Stimulated activated CD8-positive, alpha-beta memory T cell treated with anti-CD3 and anti-CD28 coated beads, Interleukin-4, amount 100 ng/mL, for 24 hours (primary cell): ENCODE measurements around the gene ZCCHC10.
"Not testable (repeated sequence)": the region's sequence is repeated elsewhere in the genome, so short reads cannot be mapped to it uniquely, and the experiment has no call there.

ENCODE experiments used
- DNase-seq: peaks from one replicate; pipeline ENCODE4 v3.0.0-alpha.2; 2020; ENCODE audit warnings: low read depth

ZCCHC10 gene

DNA sequence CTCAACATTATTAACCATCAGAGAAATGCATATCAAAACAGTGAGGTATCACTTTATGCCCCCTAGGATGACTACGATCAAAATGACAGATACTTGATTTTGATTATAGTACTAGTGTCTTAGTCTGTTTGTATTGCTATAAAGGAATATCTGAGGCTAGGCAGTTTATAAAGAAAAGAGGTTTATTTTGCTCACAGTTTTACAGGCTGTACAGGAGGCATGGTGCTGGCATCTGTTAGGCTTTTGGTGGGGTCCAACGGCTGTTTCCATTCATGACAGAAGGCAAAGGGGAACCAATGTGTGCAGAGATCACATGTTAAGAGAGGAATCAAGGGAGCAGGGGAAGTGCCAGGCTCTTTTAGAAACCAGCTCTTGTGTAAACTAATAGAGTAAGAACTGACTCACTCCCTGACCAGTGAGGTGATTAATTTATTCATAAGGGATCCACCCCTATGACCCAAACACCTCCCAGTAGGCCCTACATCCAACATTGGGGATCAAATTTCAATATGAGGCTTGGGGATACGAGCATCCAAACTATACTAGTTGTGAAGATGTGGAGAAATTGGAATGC is 46.9 kb downstream of the ZCCHC10 start:
- DNase-seq: no peak

DNA sequence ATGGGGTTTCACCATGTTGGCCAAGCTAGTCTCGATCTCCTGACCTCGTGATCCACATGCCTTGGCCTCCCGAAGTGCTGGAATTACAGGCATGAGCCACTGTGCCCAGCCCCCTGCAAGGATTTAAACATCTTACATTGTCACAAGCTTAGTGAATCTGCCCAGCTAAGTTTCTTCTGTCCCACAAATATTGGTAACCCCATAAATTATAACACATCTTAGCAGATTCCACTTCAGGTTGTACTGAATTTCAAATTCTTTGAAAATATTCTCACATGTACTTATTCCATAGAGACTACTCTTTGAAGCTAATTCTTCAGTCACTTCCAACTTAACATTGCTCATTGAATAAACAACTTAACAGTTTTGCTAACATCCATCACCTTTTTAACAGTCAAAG is 49.5 kb downstream of the ZCCHC10 start:
- DNase-seq: no peak

DNA sequence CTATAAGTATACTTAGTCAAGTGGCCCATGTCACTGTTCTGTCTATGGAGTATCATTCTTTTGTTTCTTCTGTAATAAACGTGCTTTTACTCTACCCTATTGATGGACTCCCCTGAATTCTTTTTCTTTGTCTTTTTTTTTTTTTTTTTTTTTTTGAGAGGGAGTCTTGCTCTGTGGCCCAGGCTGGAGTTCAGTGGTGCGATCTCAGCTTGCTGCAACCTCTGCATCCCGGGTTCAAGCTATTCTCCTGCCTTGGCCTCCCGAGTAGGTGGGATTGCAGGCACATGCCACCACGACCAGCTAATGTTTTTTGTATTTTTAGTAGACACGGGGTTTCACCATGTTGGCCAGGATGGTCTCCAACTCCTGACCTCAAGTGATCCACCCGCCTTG is 53.9 kb downstream of the ZCCHC10 start:
- DNase-seq: not testable (repeated sequence)

- DNase-seq: no peak
These were observed 54.6 kb downstream of the ZCCHC10 start for GRCh38 chr5:132971483-132972435.

DNA sequence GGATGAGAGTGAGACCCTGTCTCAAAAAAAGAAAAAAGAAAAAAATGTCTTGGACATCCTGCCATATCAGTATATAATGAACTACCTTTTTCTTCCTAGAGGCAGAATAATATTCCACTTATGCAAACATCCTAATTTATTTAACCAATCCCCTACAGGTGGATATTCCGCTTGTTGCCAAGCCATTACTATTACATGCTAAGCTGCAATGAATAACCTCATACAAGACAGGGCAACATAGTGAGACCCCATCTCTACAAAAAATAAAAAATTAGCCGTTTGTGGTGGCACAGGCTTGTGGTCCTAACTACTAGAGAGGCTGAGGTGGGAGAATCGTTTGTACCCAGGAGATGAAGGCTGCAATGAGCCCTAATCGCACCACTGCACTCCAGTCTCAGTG is 61.2 kb downstream of the ZCCHC10 start:
- no peak for DNase-seq

GRCh38 chr5:132963171-132964104 is 62.9 kb downstream of the ZCCHC10 start, which contains the start of gene AFF4:
TSS of gene AFF4 (minus strand) at chr5:132963634. CDS start at chr5:132937189, 26,445 bp downstream.
- peak; percentile 81 for DNase-seq

DNA sequence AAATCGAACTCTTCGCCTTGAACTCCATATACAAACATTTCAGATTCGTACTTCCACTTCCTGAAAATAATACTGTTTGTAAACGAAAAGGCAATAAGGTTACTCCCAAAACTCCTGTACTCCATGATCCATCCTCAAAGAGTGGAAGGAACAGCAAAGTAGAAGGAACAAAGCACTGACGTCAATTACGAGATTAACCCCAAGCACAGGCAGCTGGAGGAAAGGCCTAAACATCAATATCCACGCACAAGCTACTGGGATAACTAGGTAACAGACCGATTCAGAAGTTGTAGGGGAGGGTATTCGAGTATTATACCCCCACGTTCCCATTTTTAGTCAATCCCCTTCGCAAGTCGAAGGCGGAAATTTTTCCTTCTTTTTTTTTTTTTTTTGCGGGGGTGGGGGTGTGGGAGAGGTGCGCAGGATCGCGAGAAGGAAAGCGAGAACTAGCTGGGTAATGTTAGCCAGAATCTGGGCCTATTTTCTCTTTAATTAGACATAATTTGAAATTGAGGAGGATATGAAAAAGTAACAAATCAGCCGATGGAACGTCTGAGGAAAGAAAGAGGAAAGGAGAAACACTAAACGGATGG is 63.8 kb downstream of the ZCCHC10 start:
- DNase-seq: no peak

DNA sequence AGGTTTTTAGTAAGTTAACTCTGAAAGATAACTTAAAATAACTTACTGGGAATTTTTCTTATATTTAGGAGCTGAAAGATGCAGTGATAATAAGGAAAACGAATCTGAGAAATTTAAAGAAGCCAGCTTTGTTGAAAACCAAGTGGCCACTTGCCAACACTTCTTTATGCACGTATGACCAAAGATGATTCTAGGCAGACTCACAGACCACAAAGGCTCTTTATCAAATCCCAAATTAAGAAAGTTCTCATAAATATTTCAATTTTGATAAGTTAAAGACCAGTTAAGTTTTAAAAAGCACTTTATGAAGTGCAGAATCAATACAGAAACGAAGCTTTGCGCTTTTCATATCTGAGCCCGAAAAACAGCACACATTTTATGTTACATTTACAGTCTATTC is 64.5 kb downstream of the ZCCHC10 start:
- no peak for DNase-seq

- DNase-seq: not testable (repeated sequence)
These were observed 65.1 kb downstream of the ZCCHC10 start for GRCh38 chr5:132961123-132961815.

DNA sequence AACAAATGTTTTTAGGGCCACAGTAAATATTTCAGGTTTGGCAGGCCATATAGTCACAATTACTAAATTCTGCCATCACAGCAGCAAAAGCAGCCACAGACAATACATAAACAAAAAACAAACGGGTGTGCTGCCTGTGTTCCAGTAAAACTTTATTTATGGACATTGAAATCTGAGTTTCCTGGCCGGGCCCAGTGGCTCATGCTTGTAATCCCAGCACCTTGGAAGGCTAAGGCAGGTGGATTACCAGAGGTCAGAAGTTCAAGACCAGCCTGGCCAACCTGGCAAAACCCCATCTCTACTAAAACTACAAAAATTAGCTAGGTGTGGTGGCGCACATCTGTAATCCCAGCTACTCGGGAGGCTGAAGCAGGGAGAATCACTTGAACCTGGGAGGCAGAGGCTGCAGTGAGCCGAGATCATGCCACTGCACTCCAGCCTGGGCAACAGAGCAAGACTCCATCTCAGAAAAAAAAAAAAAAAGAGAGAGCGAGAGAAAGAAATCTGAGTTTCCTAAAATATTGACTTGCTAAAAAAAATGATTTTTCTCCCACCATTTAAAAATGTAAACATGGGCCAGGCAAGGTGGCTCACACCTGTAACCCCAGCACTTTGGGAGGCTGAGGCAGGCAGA is 70.1 kb downstream of the ZCCHC10 start:
- not testable (repeated sequence) for DNase-seq

DNA sequence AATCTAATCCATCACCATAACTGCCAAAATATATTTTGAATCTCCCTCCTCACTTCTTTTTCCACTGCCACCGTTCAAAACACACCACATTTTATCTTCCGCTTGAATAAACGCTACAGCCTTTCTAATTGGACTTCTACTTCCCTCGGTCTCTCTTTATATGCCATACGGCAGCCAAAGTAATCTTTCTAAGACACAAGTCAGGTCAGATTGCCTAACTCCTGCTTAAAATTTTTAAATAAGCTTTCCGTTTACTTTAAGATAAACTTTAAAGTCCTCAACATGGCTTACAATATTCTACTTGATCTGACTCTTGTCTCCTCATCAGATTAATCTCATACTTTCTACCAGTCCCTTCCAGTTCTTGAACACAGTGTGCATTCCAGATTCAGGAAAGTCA is 72.6 kb downstream of the ZCCHC10 start:
- no peak for DNase-seq

GRCh38 chr5:132952829-132953228 is 73.5 kb downstream of the ZCCHC10 start:
- DNase-seq: no peak

DNA sequence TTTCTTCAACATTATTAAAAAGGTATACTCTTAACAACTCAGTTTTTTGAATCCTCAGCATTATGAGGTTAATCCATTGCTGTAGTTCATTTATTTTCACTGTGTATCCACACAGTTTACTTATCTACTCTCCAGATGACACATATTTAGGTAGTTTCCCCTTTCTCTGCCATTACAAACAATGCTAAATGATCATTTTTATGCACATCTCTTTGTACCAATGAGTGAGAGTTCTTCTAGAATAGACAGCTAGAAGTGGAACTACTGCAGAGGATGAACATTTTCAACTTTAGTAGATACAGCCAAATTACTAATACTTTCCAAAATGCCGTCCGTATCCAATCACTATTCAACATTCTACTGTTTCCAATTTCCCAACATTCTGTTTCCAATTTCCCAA is 74.5 kb downstream of the ZCCHC10 start:
- no peak for DNase-seq

- DNase-seq: no peak
These were observed 77.2 kb downstream of the ZCCHC10 start for GRCh38 chr5:132949136-132949535.

DNA sequence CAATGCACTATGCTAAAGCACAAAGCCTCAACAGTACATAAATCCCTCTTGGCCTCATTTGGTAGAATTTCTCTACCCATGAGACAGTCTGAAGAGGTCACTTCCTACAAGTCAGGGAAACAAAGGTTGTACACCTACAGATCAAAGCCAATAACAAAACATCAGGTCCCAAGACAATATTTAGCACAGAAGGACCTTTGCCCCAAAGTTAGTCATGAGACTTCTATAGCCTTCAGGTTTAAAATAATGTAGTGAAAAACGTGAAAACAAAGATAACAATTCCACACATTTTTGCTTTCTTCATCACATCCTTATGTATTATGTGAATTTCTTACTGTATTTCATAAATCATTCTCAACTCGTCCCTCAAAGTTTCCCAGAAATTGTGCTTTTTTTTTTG is 78.7 kb downstream of the ZCCHC10 start:
- DNase-seq: no peak
